H9 (cell line): ENCODE results near the gene CDKAL1. TPM values are rescaled to one million over a fixed set of nuclear protein-coding genes. Genes with fewer than 3 reads are reported as not detected.

Experiments
- DNase-seq: peaks from one replicate; pipeline ENCODE4 v3.0.0-alpha.2; 2017
- H2AFZ ChIP-seq: one replicate; pipeline ENCODE4 v1.6.1; 2013; ENCODE audit warnings: mild to moderate bottlenecking, low read length, control low read depth, moderate library complexity
- H2AK5ac ChIP-seq: 2 replicates; pipeline ENCODE4 v1.6.1; 2013; ENCODE audit warnings: low read length, control low read depth, mixed read lengths; ENCODE audit not compliant: insufficient read length
- H2BK120ac ChIP-seq: one replicate; pipeline ENCODE4 v1.6.1; 2013; ENCODE audit warnings: low read depth, mild to moderate bottlenecking, low read length, control low read depth, inconsistent platforms; ENCODE audit not compliant: poor library complexity, severe bottlenecking
- H2BK12ac ChIP-seq: 2 replicates; pipeline ENCODE4 v1.6.1; 2013; ENCODE audit warnings: low read length, control low read depth, mixed read lengths, low read depth; ENCODE audit not compliant: insufficient read length
- H2BK15ac ChIP-seq: 2 replicates; pipeline ENCODE4 v1.6.1; 2013; ENCODE audit warnings: low read depth, low read length, control low read depth
- H2BK20ac ChIP-seq: one replicate; pipeline ENCODE4 v1.6.1; 2013; ENCODE audit warnings: low read depth, mild to moderate bottlenecking, low read length, control low read depth, inconsistent platforms; ENCODE audit not compliant: poor library complexity, severe bottlenecking
- H2BK5ac ChIP-seq: 2 replicates; pipeline ENCODE4 v1.6.1; 2013; ENCODE audit warnings: low read length, control low read depth, mixed read lengths; ENCODE audit not compliant: insufficient read length
- H3K14ac ChIP-seq: 2 replicates; pipeline ENCODE4 v1.6.1; 2013; ENCODE audit warnings: low read length, control low read depth; ENCODE audit not compliant: insufficient read depth
- H3K18ac ChIP-seq: 2 replicates; pipeline ENCODE4 v1.6.1; 2013; ENCODE audit warnings: low read depth, mild to moderate bottlenecking, mixed read lengths, low read length, control low read depth; ENCODE audit not compliant: insufficient read length
- H3K23ac ChIP-seq: 2 replicates; pipeline ENCODE4 v1.6.1; 2013; ENCODE audit warnings: low read length, control low read depth, mixed read lengths, low read depth; ENCODE audit not compliant: insufficient read length
- H3K23me2 ChIP-seq: 2 replicates; pipeline ENCODE4 v1.6.1; 2013; ENCODE audit warnings: low read depth, mild to moderate bottlenecking, mixed read lengths, low read length, control low read depth; ENCODE audit not compliant: insufficient read length, poor library complexity, severe bottlenecking
- H3K27ac ChIP-seq: 2 replicates; pipeline ENCODE4 v1.5.1; 2013; ENCODE audit warnings: low read length, control low read depth, mixed read lengths, low read depth; ENCODE audit not compliant: insufficient read length
- H3K27me3 ChIP-seq: 2 replicates; pipeline ENCODE4 v1.6.1; 2013; ENCODE audit warnings: low read length, control low read depth, inconsistent platforms; ENCODE audit not compliant: insufficient read depth
- H3K4ac ChIP-seq: 2 replicates; pipeline ENCODE4 v1.6.1; 2013; ENCODE audit warnings: low read depth, mild to moderate bottlenecking, control low read depth, inconsistent platforms, low read length, moderate library complexity
- H3K4me1 ChIP-seq: 2 replicates; pipeline ENCODE4 v1.6.1; 2013; ENCODE audit warnings: low read length, control low read depth, inconsistent platforms; ENCODE audit not compliant: insufficient read depth
- H3K4me2 ChIP-seq: 2 replicates; pipeline ENCODE4 v1.6.1; 2013; ENCODE audit warnings: low read length, control low read depth, mixed read lengths; ENCODE audit not compliant: insufficient read length, insufficient read depth
- H3K56ac ChIP-seq: 2 replicates; pipeline ENCODE4 v1.6.1; 2013; ENCODE audit warnings: low read depth, mild to moderate bottlenecking, mixed read lengths, low read length, control low read depth; ENCODE audit not compliant: insufficient read length
- H3K79me1 ChIP-seq: 2 replicates; pipeline ENCODE4 v1.6.1; 2013; ENCODE audit warnings: low read depth, mild to moderate bottlenecking, moderate library complexity, low read length, control low read depth, inconsistent platforms; ENCODE audit not compliant: insufficient read depth, poor library complexity, severe bottlenecking
- H3K79me2 ChIP-seq: 2 replicates; pipeline ENCODE4 v1.6.1; 2013; ENCODE audit warnings: low read length, control low read depth, inconsistent platforms; ENCODE audit not compliant: insufficient read depth
- H3K9ac ChIP-seq: 2 replicates; pipeline ENCODE4 v1.6.1; 2013; ENCODE audit warnings: low read length, control low read depth, mixed read lengths; ENCODE audit not compliant: insufficient read length; ENCODE audit errors: extremely low read depth
- H3K9me3 ChIP-seq: one replicate; pipeline ENCODE4 v1.6.1; 2013; ENCODE audit warnings: low read depth, low read length, inconsistent platforms; ENCODE audit not compliant: control insufficient read depth
- H3T11ph ChIP-seq: one replicate; pipeline ENCODE4 v1.6.1; 2013; ENCODE audit warnings: mild to moderate bottlenecking, low read length, control low read depth, inconsistent platforms
- H4K20me1 ChIP-seq: one replicate; pipeline ENCODE4 v1.6.1; 2013; ENCODE audit not compliant: control insufficient read depth, insufficient read length, insufficient read depth
- H4K5ac ChIP-seq: 2 replicates; pipeline ENCODE4 v1.6.1; 2013; ENCODE audit warnings: low read depth, mild to moderate bottlenecking, mixed read lengths, low read length, control low read depth; ENCODE audit not compliant: insufficient read length
- H4K8ac ChIP-seq: replicated peaks from 2 replicates; pipeline ENCODE4 v1.6.1; 2013; ENCODE audit warnings: low read length, control low read depth, mixed read lengths, low read depth; ENCODE audit not compliant: insufficient read length
- H4K91ac ChIP-seq: 2 replicates; pipeline ENCODE4 v1.6.1; 2013; ENCODE audit warnings: low read depth, mild to moderate bottlenecking, moderate library complexity, mixed read lengths, low read length, control low read depth; ENCODE audit not compliant: insufficient read length
- H3K27ac Mint-ChIP-seq, 3 experiments: 2 replicates in 2 of 3; 3 replicates in 1 of 3; pipeline ENCODE4 v1.8.0; 2020 to 2021; ENCODE audit warnings: mixed read lengths in 3 of 3, mild to moderate bottlenecking in 1 of 3, moderate library complexity in 1 of 3
- H3K27me3 Mint-ChIP-seq: 2 replicates; pipeline ENCODE4 v1.8.0; 2021; ENCODE audit warnings: low read depth, mild to moderate bottlenecking, moderate library complexity, mixed read lengths
- H3K36me3 Mint-ChIP-seq, 3 experiments: 2 replicates in 2 of 3; 3 replicates in 1 of 3; pipeline ENCODE4 v1.8.0; 2020 to 2021; ENCODE audit warnings: low read depth in 3 of 3, mixed read lengths in 3 of 3; ENCODE audit not compliant: insufficient read depth in 1 of 3
- H3K4me1 Mint-ChIP-seq, 2 experiments: 2 replicates each; pipeline ENCODE4 v1.8.0; 2020; ENCODE audit warnings: mixed read lengths in 2 of 2
- H3K4me3 Mint-ChIP-seq, 2 experiments: 2 replicates in 1 of 2; 3 replicates in 1 of 2; pipeline ENCODE4 v1.8.0; 2020 to 2021; ENCODE audit warnings: mild to moderate bottlenecking in 2 of 2, mixed read lengths in 2 of 2, moderate library complexity in 1 of 2
- H3K9me3 Mint-ChIP-seq, 2 experiments: 2 replicates in 1 of 2; 3 replicates in 1 of 2; pipeline ENCODE4 v1.8.0; 2020; ENCODE audit warnings: mild to moderate bottlenecking in 2 of 2, mixed read lengths in 2 of 2, moderate library complexity in 1 of 2
- WGBS: extraction: QIAGEN DNeasy Blood & Tissue Kit; methylation state at CpG from one replicate; pipeline ENCODE4 v1.1.7; 2013; ENCODE audit warnings: missing lambda C conversion rate, low lambda C conversion rate, mixed read lengths; ENCODE audit not compliant: insufficient read length; ENCODE audit errors: extremely low coverage; 5-methylcytosine and 5-hydroxymethylcytosine counted together
- total RNA-seq: library from RNA; stranded (reverse); gene quantifications from 2 replicates; pipeline ENCODE4 v1.2.1, GENCODE V29; 2021
- TF ChIP-seq, protein P1 (sequence below): fragments of 200-600 bp; sonication (generic); conservative IDR thresholded peaks from 3 replicates; pipeline ENCODE4 v1.8.0; 2021; ENCODE audit warnings: antibody characterized with exemption, mild to moderate bottlenecking

Gene CDKAL1
- total RNA-seq, 1 experiment from 2014 or later, result 23.0 TPM

DNA sequence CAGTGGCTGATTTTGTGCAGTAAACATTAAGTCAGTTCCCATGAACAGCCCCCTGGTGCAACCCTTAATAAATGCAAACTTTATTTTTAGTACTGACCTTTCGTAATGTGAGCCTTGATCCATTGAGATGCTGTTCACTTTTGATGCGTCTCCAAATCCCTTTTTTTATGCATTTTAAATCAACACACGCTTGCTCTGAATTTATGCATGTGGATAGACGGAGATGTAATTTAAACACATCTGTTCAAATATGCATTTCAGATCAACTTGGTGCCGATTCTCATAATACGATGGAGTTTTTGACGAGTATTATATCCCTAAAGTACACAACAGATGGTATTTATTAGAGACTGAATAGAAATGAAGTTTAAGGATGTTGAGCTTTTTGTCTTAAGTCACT is 505.7 kb downstream of the CDKAL1 start:
- Histone ChIP-seq H3K4me1 (no peaks in the 10 kb centered on the region), H3K18ac (no peak overlapping the region), H3K27me3 (no peaks in the 10 kb centered on the region), H3K56ac (no peak overlapping the region), H4K8ac (no peak overlapping the region), H4K91ac (no peak overlapping the region), H3T11ph (no peak overlapping the region), H3K4ac (no peak overlapping the region), H3K79me1 (no peaks in the 10 kb centered on the region), H3K9me3 (no peaks in the 10 kb centered on the region), H3K14ac (no peak overlapping the region), H2BK5ac (no peak overlapping the region), H2AFZ (no peak overlapping the region), H3K79me2 (no peaks in the 10 kb centered on the region), H2BK15ac (no peak overlapping the region), H3K9ac (no peak overlapping the region), H3K4me2 (no peak overlapping the region), H3K23ac (no peak overlapping the region), H4K5ac (no peak overlapping the region), H3K23me2 (no peaks in the 10 kb centered on the region), H4K20me1 (no peaks in the 10 kb centered on the region), H3K27ac (no peak overlapping the region), H2BK12ac (no peak overlapping the region), H2BK120ac (no peak overlapping the region), H2BK20ac (no peak overlapping the region), H2AK5ac (no peak overlapping the region)
- Mint-ChIP-seq H3K4me3 (no peak overlapping the region), H3K27ac (no peak overlapping the region), H3K4me1 (peaks cover 3% of the 10 kb centered on the region in 2 experiments), H3K27me3 (no peaks in the 10 kb centered on the region), H3K9me3 (no peaks in the 10 kb centered on the region), H3K36me3 (no peaks in the 10 kb centered on the region; a peak in 1 of 7 replicates)
- WGBS, result no CpG with 5 or more reads among the region's 7 CpGs
- no peak for DNase-seq
- TF ChIP-seq, protein P1, sequence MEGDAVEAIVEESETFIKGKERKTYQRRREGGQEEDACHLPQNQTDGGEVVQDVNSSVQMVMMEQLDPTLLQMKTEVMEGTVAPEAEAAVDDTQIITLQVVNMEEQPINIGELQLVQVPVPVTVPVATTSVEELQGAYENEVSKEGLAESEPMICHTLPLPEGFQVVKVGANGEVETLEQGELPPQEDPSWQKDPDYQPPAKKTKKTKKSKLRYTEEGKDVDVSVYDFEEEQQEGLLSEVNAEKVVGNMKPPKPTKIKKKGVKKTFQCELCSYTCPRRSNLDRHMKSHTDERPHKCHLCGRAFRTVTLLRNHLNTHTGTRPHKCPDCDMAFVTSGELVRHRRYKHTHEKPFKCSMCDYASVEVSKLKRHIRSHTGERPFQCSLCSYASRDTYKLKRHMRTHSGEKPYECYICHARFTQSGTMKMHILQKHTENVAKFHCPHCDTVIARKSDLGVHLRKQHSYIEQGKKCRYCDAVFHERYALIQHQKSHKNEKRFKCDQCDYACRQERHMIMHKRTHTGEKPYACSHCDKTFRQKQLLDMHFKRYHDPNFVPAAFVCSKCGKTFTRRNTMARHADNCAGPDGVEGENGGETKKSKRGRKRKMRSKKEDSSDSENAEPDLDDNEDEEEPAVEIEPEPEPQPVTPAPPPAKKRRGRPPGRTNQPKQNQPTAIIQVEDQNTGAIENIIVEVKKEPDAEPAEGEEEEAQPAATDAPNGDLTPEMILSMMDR, result no peak
